T-helper 1 cell treated with Interleukin-12 subunit alpha and Interleukin-12 subunit beta and Interleukin-4 antibody, amounts not matched to agents 30 μg/mL and 1 μg/mL, for 36 hours (primary cell): Measurements from ENCODE around the gene ATP9B.

Experiments used
- H3K27ac Mint-ChIP-seq: one replicate; pipeline ENCODE4 v1.8.0; 2021; ENCODE audit warnings: mild to moderate bottlenecking, mixed read lengths
- H3K27me3 Mint-ChIP-seq: one replicate; pipeline ENCODE4 v1.8.0; 2021; ENCODE audit warnings: low read depth, mixed read lengths
- H3K36me3 Mint-ChIP-seq: one replicate; pipeline ENCODE4 v1.8.0; 2021; ENCODE audit warnings: low read depth, mixed read lengths
- H3K4me1 Mint-ChIP-seq: one replicate; pipeline ENCODE4 v1.8.0; 2021; ENCODE audit warnings: low read depth, mixed read lengths
- H3K4me3 Mint-ChIP-seq: one replicate; pipeline ENCODE4 v1.8.0; 2021; ENCODE audit warnings: mild to moderate bottlenecking, moderate library complexity, mixed read lengths
- H3K9me3 Mint-ChIP-seq: one replicate; pipeline ENCODE4 v1.8.0; 2021; ENCODE audit warnings: mixed read lengths

The ATP9B gene

DNA sequence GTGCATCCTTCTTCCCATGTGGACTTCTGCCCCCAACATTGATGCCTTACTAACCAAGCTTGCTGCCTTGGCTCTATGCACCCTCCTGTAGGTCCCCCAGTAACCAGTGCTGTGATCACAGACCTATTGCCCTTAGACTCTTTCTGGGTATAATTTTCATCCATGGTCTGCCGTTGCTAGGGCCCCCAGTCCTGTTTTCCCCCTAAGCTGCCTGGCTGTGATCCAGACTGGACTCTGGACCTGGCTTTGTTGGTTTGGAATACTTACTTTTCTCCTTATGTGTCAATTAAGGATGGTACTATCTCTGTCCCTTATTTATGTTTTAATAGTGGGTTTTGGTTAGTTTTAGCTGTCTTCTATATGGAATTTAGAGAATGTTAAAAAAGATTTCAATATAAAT lies 26.0 kb downstream of the ATP9B start:
- no peak overlapping the region for H3K4me3 Mint-ChIP-seq
- H3K4me1 Mint-ChIP-seq: peaks cover 2% of the 10 kb centered on the region
- H3K36me3 Mint-ChIP-seq: peaks cover 7% of the 10 kb centered on the region
- H3K27me3 Mint-ChIP-seq: no peaks in the 10 kb centered on the region
- H3K27ac Mint-ChIP-seq: no peak overlapping the region
- H3K9me3 Mint-ChIP-seq: peaks cover 10% of the 10 kb centered on the region

DNA sequence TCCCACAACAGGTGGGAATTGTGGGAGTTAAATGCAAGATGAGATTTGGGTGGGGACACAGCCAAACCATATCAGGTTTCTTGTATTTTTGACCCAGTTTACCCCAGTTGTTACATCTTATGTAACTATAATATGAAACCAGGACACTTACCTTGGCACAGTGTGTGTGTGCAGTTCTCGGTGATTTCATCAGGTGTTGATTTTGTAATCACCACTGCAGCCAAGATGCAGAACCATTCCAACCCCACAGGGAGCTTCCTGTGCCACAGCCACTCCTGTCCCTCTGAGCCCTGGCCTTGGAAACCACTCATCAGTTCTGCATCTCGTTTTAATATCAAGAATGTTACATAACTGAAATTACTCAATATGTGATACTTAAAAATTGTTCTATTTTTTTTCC lies 31.8 kb downstream of the ATP9B start:
- H3K9me3 Mint-ChIP-seq: peaks cover 5% of the 10 kb centered on the region

DNA sequence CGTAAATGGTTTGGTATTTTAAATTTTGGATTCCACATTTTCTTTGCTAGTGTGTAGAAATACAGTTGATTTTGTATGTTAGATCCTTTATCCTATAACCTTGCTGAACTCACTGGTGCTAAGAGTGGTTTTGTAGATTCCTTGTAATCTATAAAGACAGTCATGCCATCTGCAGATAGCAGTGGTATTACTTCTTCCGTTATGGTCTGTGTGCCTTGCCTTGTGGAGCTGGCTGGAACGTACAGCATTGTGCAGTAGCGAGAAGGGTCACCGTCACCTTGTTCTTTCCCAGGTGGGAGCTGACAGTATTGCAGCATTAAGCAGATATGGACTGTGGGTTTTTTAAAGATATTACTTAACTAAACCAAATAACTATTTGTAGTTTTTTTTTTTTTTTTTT lies 33.7 kb downstream of the ATP9B start:
- Mint-ChIP-seq H3K4me3 (no peak overlapping the region), H3K27ac (no peak overlapping the region), H3K27me3 (no peaks in the 10 kb centered on the region), H3K36me3 (peaks cover 14% of the 10 kb centered on the region), H3K9me3 (peaks cover 5% of the 10 kb centered on the region), H3K4me1 (peaks cover 6% of the 10 kb centered on the region)

More for the DNA sequence above, 31.8 kb downstream of the ATP9B start:
- Mint-ChIP-seq H3K27me3 (no peaks in the 10 kb centered on the region), H3K36me3 (peaks cover 15% of the 10 kb centered on the region), H3K4me3 (no peak overlapping the region), H3K4me1 (peaks cover 4% of the 10 kb centered on the region), H3K27ac (no peak overlapping the region)

DNA sequence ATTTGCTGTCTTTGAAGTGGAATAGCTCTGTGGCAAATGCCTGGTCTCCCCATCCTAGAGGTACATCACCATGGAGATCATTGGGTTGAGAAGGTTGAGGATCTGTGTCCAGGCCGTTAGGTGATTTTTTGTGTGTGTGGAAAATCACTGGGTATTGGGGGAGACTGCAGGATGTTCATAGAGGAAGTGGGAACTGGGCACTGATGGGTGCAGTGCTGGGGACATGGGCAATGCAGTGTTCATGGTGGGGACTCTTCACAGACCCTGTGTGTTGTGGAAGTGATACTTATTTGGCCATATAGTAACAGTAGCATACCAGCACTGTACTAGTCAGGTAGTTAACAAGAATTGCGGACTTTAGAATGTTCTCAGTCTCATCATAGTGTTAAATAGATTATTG lies 34.9 kb downstream of the ATP9B start:
- Mint-ChIP-seq H3K27ac (no peak overlapping the region), H3K4me3 (no peak overlapping the region), H3K27me3 (no peaks in the 10 kb centered on the region), H3K9me3 (no peaks in the 10 kb centered on the region), H3K4me1 (peaks cover 7% of the 10 kb centered on the region), H3K36me3 (peaks cover 8% of the 10 kb centered on the region)

DNA sequence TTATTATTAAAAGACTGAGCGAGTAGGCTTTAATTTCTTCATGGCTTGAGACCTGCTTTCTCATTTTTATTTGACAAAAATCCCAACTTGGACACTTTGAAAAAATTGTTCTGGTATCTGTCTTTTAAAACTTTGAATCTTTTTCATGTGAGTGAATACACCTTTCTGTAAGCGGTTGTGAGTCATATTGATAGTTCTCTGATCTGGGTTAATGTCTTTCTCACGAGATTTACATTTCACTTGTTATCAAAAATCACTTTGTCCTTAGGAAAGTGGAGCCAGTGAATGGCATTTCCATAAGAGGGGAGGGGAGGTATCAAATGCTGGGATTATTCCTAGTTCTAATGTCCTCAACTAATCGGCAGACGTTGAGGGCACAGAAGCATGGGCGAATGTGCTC lies 36.3 kb downstream of the ATP9B start:
- no peaks in the 10 kb centered on the region for H3K9me3 Mint-ChIP-seq
- peaks cover 8% of the 10 kb centered on the region for H3K36me3 Mint-ChIP-seq
- H3K27ac Mint-ChIP-seq: no peak overlapping the region
- no peak overlapping the region for H3K4me3 Mint-ChIP-seq
- H3K27me3 Mint-ChIP-seq: no peaks in the 10 kb centered on the region
- peaks cover 7% of the 10 kb centered on the region for H3K4me1 Mint-ChIP-seq

DNA sequence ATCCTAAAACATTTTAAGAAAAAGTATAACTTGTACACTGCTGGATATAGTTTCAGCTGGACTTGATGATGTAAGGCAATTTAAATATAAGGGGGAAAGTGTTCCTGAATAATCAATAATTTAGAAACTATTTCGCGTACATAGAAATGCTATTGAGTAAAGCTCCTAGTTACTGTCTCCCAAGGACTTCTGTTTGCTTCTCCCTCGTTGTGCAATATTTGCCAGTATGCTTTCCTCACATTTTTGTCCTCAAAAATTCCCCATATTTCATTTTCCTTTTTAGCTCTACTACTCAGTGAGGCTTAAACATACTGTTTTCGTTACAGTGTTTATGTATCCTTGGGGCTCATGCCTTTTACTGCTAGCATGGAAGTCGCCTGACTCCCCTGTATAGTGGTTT lies 36.9 kb downstream of the ATP9B start:
- H3K9me3 Mint-ChIP-seq: no peaks in the 10 kb centered on the region
- H3K36me3 Mint-ChIP-seq: peaks cover 8% of the 10 kb centered on the region
- H3K27ac Mint-ChIP-seq: no peak overlapping the region
- no peaks in the 10 kb centered on the region for H3K27me3 Mint-ChIP-seq
- H3K4me3 Mint-ChIP-seq: no peak overlapping the region
- H3K4me1 Mint-ChIP-seq: peaks cover 7% of the 10 kb centered on the region

DNA sequence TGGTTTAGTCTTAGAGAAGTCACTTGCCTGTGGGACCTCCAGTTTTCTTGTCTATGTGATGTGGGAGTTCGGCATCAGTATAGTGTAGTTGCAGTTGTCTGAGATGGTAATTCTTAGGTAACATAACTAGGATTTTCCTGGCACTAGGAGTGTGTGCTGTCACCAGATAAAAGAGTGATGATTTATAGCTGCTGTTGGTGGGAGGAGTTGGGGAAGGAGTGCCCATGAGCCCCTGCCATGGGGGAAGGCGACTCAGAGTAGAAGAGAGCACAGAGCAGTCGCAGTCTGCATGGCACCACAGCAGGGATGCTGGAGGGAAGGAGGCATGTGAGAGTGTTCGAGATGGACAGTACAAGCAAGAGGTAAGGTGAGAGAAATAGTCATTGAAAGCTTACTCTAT lies 38.7 kb downstream of the ATP9B start:
- Mint-ChIP-seq H3K27me3 (no peaks in the 10 kb centered on the region), H3K4me3 (no peak overlapping the region), H3K36me3 (peaks cover 3% of the 10 kb centered on the region), H3K27ac (no peak overlapping the region), H3K9me3 (no peaks in the 10 kb centered on the region), H3K4me1 (peaks cover 7% of the 10 kb centered on the region)

DNA sequence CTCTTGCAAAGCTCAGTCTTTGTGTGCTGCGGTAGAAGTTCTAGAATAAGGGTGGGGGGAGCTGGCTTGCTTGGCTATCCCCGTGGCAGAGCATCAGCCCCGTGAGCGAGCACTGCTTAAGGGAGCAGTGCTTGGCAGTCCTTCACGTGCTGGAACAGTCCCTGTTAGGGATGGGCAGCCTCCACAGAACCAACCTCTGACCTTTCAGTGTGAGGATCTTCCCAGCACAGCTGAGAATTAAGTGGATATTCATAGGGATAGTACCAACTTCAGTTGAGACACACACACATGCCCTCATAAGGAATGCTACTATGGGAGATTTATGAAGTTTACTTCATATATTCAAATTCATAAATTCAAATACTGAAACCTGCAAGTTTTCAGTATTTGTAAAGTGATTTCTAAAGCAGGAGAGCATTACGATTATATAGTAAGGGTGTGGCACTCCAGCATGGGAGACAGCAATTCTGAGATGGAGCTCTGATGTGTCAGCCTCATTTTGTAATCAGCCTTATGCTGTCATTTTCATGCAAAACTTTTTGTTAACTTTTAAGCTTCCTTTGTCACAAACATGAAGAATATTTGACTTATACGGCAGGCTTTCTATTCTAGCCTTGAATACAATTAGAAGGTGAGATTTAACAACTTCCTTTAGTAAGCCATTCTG lies 39.5 kb downstream of the ATP9B start:
- Mint-ChIP-seq H3K36me3 (peaks cover 5% of the 10 kb centered on the region), H3K4me1 (peaks cover 6% of the 10 kb centered on the region), H3K4me3 (no peak overlapping the region), H3K9me3 (no peaks in the 10 kb centered on the region), H3K27me3 (no peaks in the 10 kb centered on the region), H3K27ac (no peak overlapping the region)

DNA sequence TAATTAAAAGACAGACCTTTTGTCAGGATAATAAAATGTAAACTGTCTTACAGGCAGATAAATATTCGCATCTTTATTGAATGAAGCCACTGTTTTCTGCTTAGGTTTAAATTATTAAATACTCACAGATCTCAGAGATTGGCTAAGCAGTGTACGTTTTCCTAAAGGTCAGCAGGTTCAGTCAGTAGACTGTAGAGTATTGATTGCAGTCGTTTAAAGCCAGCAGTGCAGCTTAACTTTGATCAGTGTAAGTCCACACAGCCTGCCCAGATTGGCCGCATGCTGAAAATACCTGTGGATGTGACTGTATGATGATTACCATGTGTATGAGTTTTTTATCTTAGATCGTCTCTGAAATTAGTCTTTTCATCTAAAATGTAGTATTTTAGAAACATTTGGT lies 42.3 kb downstream of the ATP9B start:
- H3K27me3 Mint-ChIP-seq: no peaks in the 10 kb centered on the region
- H3K4me3 Mint-ChIP-seq: no peak overlapping the region
- peaks cover 4% of the 10 kb centered on the region for H3K4me1 Mint-ChIP-seq
- no peak overlapping the region for H3K27ac Mint-ChIP-seq
- peaks cover 14% of the 10 kb centered on the region for H3K36me3 Mint-ChIP-seq
- no peaks in the 10 kb centered on the region for H3K9me3 Mint-ChIP-seq

DNA sequence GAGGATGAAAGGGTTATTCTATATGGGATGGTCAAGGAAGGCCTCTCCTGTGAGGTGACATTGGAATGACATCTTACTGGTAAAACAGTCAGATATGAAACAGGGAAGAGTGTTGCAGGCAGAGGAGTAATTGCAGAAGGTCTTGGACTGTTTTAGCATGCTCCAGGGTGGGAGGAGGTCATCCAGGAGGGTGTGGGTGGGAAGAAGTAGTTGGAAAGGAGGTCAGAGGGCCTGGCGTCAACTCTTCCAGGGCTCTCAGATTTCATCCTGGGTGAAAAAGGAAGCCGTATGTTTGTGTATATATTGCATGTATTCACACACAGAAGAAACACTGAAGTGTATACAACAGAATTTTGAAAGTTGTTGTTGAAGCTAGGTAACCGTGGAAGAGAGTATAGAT lies 48.2 kb downstream of the ATP9B start:
- no peaks in the 10 kb centered on the region for H3K9me3 Mint-ChIP-seq
- peaks cover 14% of the 10 kb centered on the region for H3K36me3 Mint-ChIP-seq
- H3K27ac Mint-ChIP-seq: no peak overlapping the region
- H3K4me1 Mint-ChIP-seq: peaks cover 3% of the 10 kb centered on the region
- H3K4me3 Mint-ChIP-seq: no peak overlapping the region
- H3K27me3 Mint-ChIP-seq: no peaks in the 10 kb centered on the region

DNA sequence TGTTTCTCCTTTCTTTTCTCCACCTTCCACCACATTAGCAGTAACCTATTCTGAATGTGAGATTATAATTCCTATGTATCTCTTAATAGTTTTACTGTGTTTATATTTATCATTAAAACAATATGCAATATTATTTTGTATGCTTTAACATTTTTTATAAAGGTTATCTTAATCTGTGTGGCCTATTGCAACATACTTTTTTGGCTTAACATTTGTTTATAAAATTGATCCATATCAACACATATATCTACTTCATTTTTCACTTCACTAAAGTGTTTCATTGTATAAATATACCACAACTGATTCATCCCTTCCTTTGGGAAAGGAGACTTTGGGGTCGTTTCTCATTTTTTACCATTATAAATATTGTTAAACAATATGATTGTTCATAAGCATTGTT lies 48.6 kb downstream of the ATP9B start:
- peaks cover 16% of the 10 kb centered on the region for H3K36me3 Mint-ChIP-seq
- peaks cover 3% of the 10 kb centered on the region for H3K4me1 Mint-ChIP-seq
- H3K9me3 Mint-ChIP-seq: no peaks in the 10 kb centered on the region

DNA sequence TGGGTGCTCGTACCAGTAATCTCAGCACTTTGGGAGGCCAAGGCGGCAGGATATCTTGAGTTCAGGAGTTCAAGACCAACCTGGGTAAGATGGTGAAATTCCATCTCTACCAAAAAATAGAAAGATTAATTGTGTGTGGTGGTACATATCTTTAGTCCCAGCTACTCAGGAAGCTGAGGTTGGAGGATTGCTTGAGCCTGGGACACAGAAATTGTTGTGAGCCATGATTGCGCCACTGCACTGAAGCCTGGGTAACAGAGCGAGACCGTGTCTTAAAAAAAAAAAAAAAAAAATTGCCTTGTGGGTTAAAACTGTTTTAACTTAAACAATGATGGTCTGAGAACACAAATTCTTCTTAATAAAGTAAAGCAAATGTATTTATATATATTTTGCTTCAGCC lies 49.6 kb downstream of the ATP9B start:
- Mint-ChIP-seq H3K27me3 (no peaks in the 10 kb centered on the region), H3K9me3 (no peaks in the 10 kb centered on the region), H3K4me1 (peaks cover 3% of the 10 kb centered on the region), H3K27ac (no peak overlapping the region), H3K4me3 (no peak overlapping the region), H3K36me3 (peaks cover 16% of the 10 kb centered on the region)

More for the DNA sequence above, 48.6 kb downstream of the ATP9B start:
- no peak overlapping the region for H3K4me3 Mint-ChIP-seq
- no peak overlapping the region for H3K27ac Mint-ChIP-seq
- H3K27me3 Mint-ChIP-seq: no peaks in the 10 kb centered on the region

DNA sequence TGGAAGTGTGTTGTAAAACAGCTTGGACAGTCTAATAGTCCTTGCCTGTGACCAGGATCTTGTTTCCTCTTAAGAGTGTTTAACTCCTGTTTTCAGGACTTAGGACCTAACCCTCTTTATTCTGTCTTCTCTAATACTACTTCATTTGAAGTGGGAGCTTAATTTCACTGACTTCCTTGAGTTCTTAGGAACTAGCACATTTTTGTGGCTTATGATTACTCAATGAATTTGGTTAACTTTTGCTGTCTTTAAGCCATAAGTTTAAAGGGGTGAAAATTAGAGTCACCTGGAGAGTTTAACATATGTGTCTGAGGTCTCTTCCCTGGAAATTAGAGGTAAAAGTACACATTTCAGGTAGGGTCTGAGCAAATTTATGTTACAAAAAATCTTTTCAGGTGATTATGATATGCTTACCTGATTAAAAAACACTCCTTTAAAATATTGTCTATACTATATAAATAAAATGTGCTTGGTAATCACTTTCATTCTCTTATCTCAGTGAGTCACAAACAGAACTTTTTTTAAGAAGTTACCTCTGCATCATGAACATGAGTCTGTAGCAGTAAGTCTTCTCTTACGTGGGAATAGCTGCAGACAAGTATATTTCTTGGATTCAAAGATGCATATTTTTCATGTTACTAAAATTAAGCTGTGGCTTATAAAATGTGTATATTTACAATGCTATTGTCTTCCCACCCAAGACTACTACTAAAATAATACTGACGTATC lies 52.7 kb downstream of the ATP9B start:
- no peaks in the 10 kb centered on the region for H3K9me3 Mint-ChIP-seq
- no peak overlapping the region for H3K27ac Mint-ChIP-seq
- H3K4me1 Mint-ChIP-seq: peaks cover 3% of the 10 kb centered on the region
- H3K36me3 Mint-ChIP-seq: peaks cover 15% of the 10 kb centered on the region
- H3K4me3 Mint-ChIP-seq: no peak overlapping the region
- H3K27me3 Mint-ChIP-seq: no peaks in the 10 kb centered on the region

DNA sequence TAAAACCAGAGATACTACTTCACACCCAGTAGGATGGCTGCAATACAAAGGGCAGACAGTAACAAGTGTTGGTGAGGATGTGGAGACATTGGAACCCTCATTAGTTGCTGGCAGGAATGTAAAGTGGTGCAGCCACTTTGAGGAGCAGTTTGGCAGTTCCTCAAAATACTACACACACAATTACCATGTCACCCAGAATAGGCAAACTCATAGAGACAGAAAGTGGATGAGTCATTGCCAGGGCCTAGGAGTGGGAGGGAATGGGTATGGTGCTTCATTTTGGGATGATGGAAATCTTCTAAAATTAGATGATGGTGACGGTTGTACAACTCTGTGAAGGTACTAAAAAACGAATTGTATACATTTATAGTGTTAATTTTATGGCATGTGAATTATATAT lies 54.8 kb downstream of the ATP9B start:
- Mint-ChIP-seq H3K4me1 (peaks cover 3% of the 10 kb centered on the region), H3K27me3 (no peaks in the 10 kb centered on the region), H3K4me3 (no peak overlapping the region), H3K36me3 (peaks cover 18% of the 10 kb centered on the region), H3K9me3 (no peaks in the 10 kb centered on the region), H3K27ac (no peak overlapping the region)

DNA sequence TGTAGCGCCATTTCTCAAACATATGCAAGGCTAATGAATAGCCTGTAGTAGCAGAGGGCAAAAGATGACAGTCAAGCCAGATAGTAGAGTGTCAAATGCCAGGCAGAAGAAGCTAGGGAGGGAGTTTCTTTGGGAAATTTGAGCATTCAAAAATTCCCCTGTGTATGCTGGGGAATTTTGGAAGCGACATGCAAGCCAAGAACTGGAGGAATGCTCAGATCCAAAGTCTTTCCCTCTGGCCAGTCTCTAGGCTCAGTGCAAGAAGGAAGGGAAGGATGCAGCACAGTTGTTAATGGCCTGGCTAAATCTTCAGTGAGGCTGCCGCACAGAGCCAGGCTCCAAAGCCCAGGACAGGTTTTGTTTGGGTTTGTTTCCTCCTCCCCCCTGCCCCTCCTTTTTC lies 59.9 kb downstream of the ATP9B start:
- no peaks in the 10 kb centered on the region for H3K27me3 Mint-ChIP-seq
- no peak overlapping the region for H3K27ac Mint-ChIP-seq
- peaks cover 18% of the 10 kb centered on the region for H3K36me3 Mint-ChIP-seq
- no peaks in the 10 kb centered on the region for H3K9me3 Mint-ChIP-seq
- H3K4me3 Mint-ChIP-seq: no peak overlapping the region
- H3K4me1 Mint-ChIP-seq: no peaks in the 10 kb centered on the region
